Erythroblast (primary cell): ENCODE results near the gene ATP8A1.
"Not testable (repeated sequence)": the region's sequence is repeated elsewhere in the genome, so short reads cannot be mapped to it uniquely, and the experiment has no call there.

Source experiments
- DNase-seq, 2 experiments: peaks; one replicate each; lab custom pipeline; 2025; lab: John Stamatoyannopoulos, UW
- GATA1 ChIP-seq: IDR thresholded peaks from 2 replicates; pipeline ENCODE4 v1.6.1; 2011; ENCODE audit warnings: low read depth, mild to moderate bottlenecking, control low read depth, low read length, moderate library complexity
- POLR2A ChIP-seq: IDR thresholded peaks from 2 replicates; pipeline ENCODE4 v1.6.1; 2011; ENCODE audit warnings: mild to moderate bottlenecking, low read length

ATP8A1 gene

DNA sequence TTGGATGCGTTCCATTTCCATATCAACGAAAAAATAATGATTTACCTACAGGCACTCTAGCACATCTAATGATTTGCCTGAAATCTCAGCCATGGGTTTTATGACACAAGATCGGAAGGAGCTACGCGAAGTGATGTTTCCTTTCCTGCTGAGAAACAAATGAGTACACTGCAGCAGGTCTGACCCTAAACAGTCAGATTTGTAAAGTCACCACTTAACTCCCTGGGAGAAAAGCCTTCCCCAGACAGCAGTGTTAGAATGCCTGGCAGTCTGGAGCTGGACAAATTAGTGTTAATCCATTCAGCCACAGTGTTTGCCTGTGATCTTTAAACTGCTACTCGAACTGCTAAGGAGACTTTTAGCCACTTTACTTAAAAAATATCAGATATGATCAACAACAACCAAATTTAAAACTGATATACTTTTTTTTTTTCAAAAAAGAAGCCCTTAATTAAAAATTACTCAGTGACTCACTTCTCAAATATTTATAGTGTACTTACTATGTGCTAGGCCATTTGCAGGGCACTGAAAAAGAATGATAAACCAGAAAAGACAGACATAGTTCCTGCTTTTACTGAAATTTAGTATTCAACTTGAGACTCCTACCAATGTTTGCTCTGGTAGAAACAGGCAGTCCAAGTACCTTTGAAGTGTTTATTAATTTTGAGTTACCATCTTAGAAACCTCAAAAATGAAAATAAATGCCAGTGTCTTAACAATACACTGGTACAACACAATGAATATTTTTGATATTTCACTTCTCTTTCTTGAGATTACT lies 155.1 kb downstream of the ATP8A1 start:
- no peak for DNase-seq
- TF ChIP-seq GATA1 (no peak), POLR2A (no peak)

DNA sequence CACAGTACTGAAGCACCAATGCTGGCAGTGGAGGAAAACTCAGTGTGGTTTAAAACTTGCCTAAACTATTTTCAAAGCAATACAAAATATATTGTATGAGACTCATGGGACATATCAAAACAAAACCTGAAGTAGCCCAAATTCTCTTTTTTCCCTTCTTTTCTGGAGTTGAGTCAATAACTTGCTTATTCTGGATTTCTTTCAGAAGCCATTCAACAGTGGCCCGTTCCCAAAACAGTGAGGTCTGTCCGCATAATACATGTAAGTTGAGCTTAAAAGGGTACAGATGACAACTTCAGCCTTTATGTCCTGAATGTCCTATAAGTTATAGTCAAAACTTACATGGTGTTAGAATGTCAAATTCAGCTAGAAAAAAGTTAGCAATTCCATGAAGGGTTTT lies 158.9 kb downstream of the ATP8A1 start:
- DNase-seq, result no peak

DNA sequence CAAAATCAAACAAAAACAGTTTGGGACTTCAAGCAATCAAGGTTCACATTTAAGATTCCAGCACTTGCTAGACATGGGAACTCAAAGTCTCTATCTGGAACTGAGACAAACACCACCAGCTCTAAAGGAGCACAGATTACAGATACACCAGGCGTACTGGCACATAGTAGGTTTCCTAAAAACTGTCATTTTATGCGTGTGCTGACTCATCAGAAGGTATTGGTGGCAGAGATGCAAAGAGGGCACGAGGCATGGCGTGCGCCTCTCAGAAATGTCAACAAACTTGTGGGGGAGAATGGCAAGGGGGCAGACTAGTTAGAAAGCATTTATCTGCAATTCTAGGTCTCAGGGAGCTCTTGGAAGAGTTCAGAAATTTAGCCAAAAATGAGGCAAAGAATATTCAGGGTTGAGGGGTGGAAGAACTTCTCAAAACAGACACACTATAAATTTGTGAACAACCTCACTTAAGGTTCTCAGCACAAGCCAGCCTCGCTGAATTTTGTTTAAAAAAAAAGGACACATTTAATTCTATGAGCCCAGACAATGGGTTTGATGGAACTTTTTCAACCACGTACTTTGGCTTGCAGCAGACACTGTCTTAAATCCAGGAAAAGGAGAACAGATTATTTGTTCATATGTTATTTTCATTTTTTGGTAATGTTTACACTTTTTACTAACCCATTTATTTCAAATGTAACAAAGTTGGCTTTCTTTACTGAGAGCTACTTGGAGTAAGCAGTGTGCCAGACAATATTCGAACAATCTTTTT lies 159.6 kb downstream of the ATP8A1 start:
- DNase-seq, result no peak
- TF ChIP-seq GATA1, result no peak
- no peak for TF ChIP-seq POLR2A

More for the DNA sequence above, 158.9 kb downstream of the ATP8A1 start:
- no peak for TF ChIP-seq GATA1
- no peak for TF ChIP-seq POLR2A

DNA sequence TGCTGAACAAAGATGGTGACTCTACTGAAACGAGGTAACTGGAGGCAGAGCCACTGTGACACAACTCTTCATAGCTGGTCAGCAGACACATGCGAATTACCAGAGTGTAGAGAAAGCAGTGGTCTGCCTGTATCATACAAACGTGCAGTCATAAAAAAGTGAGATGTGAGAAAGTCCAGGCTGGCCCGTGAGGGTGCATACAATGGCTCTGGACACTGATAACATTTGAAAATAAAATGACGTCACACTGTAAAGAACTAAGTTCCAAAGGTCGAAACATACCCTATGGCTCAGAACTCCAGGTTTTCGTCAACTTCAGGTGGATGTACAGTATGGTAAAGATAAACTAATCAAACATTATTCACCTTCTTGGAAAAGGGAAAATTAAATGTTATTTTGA lies 163.9 kb downstream of the ATP8A1 start:
- DNase-seq, result no peak
- TF ChIP-seq GATA1 (no peak), POLR2A (no peak)

DNA sequence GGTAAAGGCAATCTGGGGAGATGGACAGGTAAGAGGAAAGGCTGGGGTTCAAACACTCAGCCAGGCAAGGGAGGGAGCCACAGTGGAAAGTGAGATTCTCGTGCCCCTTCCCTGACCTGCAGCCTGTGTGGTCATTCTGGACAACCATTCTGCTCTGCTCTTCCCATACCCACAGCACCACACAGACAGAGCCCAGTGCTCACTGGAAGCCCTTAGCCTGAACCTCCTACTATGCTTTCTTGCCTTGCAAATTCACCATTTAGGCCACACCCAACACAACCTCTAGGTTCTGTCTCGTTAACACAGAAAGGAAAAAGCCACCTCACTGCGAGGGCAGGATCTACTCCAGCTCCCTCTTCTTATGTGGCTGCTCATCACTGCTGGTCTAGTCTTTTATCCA lies 166.9 kb downstream of the ATP8A1 start:
- DNase-seq, result no peak
- TF ChIP-seq POLR2A (no peak), GATA1 (no peak)

DNA sequence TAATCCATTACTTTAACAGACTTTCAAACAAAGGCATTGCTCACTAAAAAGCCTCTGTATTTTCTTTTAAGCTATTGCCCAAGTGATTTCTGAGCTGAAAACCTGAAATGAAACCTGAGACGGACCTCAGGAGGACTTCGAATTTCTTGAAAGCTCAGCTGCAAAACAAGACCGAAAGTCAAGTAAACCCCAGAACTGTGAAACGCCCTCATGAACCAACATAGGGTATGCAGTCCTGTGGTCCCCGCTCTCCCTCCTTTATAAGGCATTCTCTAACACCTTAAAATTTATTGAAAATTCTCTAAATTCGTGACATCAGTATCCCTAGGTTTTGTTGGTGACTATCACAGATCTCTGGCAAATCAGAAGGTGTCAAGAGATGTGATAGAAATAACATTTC lies 167.8 kb downstream of the ATP8A1 start:
- TF ChIP-seq GATA1 (no peak), POLR2A (no peak)
- DNase-seq, result no peak

DNA sequence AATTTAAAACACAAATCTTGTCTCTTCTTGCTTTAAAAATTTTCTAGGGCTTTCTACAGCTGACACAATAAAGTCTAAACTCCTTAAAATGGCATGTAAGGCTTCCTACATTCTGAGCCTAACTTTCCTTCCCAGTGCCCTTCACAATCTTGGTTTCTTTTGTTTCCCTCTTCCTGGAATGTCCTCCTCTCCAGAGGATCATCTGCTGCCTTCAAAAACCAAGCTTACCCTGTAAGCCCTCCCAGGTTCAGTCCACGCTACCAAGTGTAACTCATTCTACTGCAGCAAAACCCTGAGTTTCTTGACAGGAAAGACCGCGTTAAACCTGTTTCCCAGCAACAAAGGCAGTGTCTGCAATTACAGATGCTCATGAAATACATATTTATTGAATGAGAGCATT lies 168.4 kb downstream of the ATP8A1 start:
- no peak for DNase-seq
- TF ChIP-seq POLR2A, result no peak
- no peak for TF ChIP-seq GATA1

DNA sequence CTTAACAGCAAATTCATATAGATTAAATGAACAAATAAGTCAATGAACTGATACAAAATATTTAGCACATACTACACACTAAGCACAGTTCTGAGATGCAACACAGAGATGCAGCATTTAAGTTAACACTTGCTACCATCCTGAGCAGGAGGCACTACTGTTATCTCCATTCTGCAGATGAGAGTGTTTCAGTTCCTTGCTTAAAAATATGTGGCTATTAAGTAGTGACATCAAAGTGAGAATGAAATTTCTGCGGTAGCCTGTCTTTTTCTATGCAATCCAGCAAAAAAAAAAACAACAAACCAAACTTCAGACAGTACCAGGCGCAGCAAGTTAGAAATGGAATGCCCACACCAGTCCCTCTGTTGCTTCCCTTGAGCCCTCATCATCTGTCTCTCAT lies 168.8 kb downstream of the ATP8A1 start:
- TF ChIP-seq GATA1 (no peak), POLR2A (no peak)

DNA sequence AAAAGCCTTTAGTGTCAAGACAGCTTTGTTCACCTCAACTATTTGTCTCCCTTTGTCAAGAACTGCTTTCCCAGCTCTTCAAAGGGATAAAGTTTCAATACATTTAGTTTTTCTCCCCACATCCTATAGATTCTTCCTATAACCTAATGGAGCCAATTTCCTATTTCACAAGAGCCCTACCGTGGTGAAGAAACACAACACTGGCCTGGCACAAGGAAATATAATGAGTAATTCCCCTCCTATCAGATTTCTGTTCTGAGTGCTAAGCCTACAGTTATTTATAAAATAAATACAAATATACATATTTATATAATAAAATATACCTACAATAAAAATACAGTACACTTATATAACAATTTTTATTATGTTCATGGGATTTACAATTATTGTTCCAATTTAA lies 169.7 kb downstream of the ATP8A1 start:
- TF ChIP-seq GATA1, result no peak
- TF ChIP-seq POLR2A, result no peak
- no peak for DNase-seq

More for the DNA sequence above, 168.8 kb downstream of the ATP8A1 start:
- no peak for DNase-seq

DNA sequence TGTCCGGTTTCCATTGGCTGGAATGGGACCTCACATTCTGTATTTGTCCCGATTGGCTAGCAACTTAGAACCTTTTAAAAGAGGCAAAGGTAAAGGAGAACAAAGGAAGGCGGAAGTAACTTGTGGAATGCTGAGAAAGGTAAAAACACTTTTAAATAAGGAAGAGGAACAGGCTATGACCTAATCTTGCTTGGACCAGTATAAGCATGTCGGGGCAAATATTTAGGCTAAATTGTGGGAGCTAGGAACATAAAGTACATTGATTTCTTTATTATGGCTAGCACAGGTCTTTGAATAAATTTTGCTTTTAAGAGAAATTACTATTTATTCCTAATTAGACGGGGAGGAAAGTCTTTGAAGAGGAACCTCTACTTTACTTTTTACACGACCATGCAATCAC lies 170.7 kb downstream of the ATP8A1 start:
- not testable (repeated sequence) for DNase-seq

DNA sequence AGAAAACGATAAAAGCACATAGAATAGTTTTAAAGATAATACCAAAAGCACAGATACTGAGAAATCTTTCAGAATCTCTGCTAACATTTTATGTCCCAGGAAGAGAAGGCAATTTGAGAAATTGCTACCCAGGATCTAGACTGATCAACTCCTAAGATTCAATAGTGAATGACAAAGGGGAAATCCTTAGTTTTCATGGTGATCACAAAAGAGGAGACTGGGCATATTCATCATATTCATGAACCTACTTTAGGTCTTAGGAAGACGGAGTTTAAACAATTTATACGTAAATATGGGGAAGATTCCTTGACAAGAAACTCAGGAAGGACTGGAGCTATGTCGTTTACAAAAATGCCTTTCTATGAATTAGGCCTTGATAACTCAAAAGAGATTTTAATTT lies 172.3 kb downstream of the ATP8A1 start:
- DNase-seq, result no peak
- no peak for TF ChIP-seq GATA1
- no peak for TF ChIP-seq POLR2A

DNA sequence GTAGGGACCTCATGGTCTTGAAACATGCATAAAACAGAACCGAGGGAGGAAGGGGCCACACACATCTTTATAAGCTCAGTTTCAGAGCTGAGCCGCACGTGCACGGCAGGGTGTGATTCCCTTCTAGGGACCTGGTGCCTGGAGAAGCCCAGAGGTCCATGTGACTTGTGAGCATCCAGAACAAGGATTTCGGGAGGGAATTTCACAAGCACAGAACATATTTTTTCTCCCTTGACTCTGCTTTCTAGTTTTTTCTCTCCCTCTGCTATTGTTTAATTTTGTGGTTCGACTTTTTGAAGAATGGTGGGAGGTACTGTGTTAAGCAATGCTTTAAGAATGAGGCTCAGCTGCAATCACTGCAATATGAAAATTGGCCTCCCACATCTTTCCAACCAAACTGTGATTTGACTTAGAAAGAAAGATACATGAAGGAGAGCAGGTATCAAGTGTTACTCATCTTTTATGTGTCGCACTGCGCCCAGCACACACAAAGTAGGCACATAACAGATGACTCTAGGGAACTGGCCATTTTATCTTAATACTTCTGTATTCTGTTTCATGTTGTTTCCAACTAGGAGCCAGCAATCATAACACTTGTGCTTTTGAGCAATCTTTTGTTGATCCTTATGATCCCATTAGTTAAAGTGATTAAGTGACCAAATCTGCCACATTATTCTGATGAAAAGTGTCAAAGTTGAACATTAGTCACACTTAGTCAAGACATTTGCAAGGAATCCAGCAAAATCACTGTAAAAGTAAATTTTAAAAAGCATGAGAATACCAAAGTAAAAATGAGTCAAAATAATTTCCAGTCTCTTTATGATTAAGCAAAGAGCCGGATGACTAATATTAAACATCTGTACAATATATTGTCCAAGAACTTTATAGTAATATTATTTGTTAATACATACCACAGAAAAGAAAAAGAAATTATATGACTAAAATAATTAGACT lies 173.2 kb downstream of the ATP8A1 start:
- TF ChIP-seq GATA1 (no peak), POLR2A (no peak)
- no peak for DNase-seq

DNA sequence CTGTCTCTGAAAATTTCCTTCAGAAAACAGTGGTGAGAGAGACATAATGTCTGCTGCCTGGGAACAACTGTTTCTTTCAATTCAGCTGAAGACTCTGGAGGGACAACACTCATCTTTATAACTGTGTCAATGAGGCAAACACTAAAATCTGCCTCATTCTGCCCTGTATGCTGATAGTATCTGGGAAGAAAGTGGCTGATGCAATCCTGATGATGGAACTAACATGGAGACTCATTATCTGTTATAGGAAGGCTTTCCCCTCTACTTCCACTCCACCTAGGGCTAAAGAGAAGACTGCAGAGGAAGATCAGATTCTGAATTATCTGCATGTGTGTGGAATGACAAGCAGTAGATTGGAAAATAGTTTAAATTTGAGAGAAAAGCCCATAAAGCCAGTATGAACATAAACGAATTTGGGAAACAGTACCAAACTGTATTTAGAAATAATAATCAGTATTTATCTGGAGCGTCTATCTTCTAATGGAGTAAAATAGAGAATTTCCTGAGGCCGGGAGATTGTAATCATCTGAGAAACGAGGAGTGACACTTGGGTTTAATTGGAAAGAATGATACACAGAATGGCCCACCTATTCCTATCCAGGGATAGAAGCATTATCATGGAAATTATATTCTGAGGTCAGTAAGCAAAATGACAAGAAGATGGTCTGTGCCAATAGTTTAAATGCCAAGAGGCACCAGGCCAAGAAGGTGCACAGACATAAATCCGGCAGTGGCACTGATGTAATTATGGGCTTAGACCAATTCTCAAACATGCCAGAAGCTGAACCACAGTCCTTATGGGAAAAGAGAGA lies 174.2 kb downstream of the ATP8A1 start:
- DNase-seq, result no peak
- TF ChIP-seq GATA1 (no peak), POLR2A (no peak)
